ENCODE data around the gene NRAP. TPM values are rescaled to one million over a fixed set of nuclear protein-coding genes. Genes with fewer than 3 reads are reported as not detected.

NRAP gene
- total and polyA plus RNA-seq, 2 of the 4 experiments (the other 2 are of a cell fraction): not detected

GRCh38 chr10:113612154-113612553 lies 51.7 kb downstream of the NRAP start:
- intact Hi-C loops (cut with micrococcal nuclease): no loop called here
- H4K5ac ChIP-seq (ENCODE audit: low read depth, low read length): no peak overlapping the region
- no TSS peak for BruUV-seq (replicated peaks)
- H2BK5ac ChIP-seq (ENCODE audit: low read depth, low read length, poor library complexity, severe bottlenecking): no peak overlapping the region
- H3K23ac ChIP-seq (ENCODE audit: low read depth, low read length): no peak overlapping the region
- peaks cover 14% of the 10 kb centered on the region for H3K27me3 ChIP-seq (ENCODE audit: control insufficient read depth, insufficient read depth, low read length)
- DNase-seq: no peak
- no peaks in the 10 kb centered on the region for H3K9me3 ChIP-seq (ENCODE audit: control insufficient read depth, insufficient read depth, low read length)
- H2AK5ac ChIP-seq (ENCODE audit: low read depth, low read length): no peak overlapping the region
- H3K4me2 ChIP-seq (ENCODE audit: low read depth, low read length): no peak overlapping the region
- ChIA-PET POLR2A (ENCODE audit: unreplicated experiment) (no interaction called here), CTCF (no interaction called here)
- no peaks in the 10 kb centered on the region for H3K9me1 ChIP-seq (ENCODE audit: insufficient read depth, low read length)
- no peak overlapping the region for H3K14ac ChIP-seq (replicated peaks; ENCODE audit: low read depth, low read length)
- no peak overlapping the region for H3K9ac ChIP-seq (ENCODE audit: low read depth, low read length)
- in situ Hi-C loops (cut with MboI; ENCODE audit: low sequenced_read_pairs): no loop called here
- H2AK9ac ChIP-seq (replicated peaks; ENCODE audit: low read depth, low read length, poor library complexity): no peak overlapping the region
- no peak overlapping the region for H2AFZ ChIP-seq (replicated peaks; ENCODE audit: low read length, poor library complexity)
- dilution Hi-C loops (cut with HindIII; ENCODE audit: low sequenced_read_pairs, unreplicated experiment): no loop called here
- no peaks in the 10 kb centered on the region for H4K20me1 ChIP-seq (ENCODE audit: insufficient read depth, low read length)
- WGBS, 2 experiments (ENCODE audit: extremely low coverage in 2 of 2, insufficient read length in 1 of 2): no CpG with 5 or more reads among the region's 3 CpGs
- H3K4ac ChIP-seq (ENCODE audit: low read depth, low read length): no peak overlapping the region
- no peak overlapping the region for H4K91ac ChIP-seq (ENCODE audit: insufficient read depth, low read depth, low read length)
- no peak overlapping the region for H3K27ac ChIP-seq (ENCODE audit: insufficient read depth, low read length)
- no peak overlapping the region for H2BK120ac ChIP-seq (ENCODE audit: low read depth, low read length)
- H2BK15ac ChIP-seq (ENCODE audit: low read depth, low read length): no peak overlapping the region
- no peaks in the 10 kb centered on the region for H3K79me1 ChIP-seq (ENCODE audit: low read depth in 1 of 2, low read length in 2 of 2)
- H3K4me3 ChIP-seq (ENCODE audit: insufficient read depth, low read depth, low read length): no peak overlapping the region
- ATAC-seq (ENCODE audit: low read depth): no peak
- H3K56ac ChIP-seq (ENCODE audit: extremely low read depth, insufficient read depth, low read length): no peak overlapping the region
- no peak overlapping the region for H3K18ac ChIP-seq (ENCODE audit: low read depth, low read length)
- no peaks in the 10 kb centered on the region for H3K4me1 ChIP-seq (ENCODE audit: control insufficient read depth, insufficient read depth, low read length)
- H4K8ac ChIP-seq (ENCODE audit: low read depth in 2 of 2, low read length in 2 of 2): no peak overlapping the region
- no peaks in the 10 kb centered on the region for H3K36me3 ChIP-seq (ENCODE audit: control insufficient read depth, insufficient read depth, low read length)
- no peak for TF ChIP-seq CTCF (conservative IDR thresholded peaks at IDR 0.05; ENCODE audit: low read depth, low read length)
- TF ChIP-seq MAFK (IDR thresholded peaks at IDR 0.05; ENCODE audit: low read depth, low read length): no peak
- no peak for TF ChIP-seq MAZ (IDR thresholded peaks at IDR 0.05; ENCODE audit: borderline replicate concordance, low read depth, low read length)
- TF ChIP-seq SMC3 (IDR thresholded peaks at IDR 0.05; ENCODE audit: low read depth, low read length): no peak
- TF ChIP-seq BHLHE40 (IDR thresholded peaks at IDR 0.05; ENCODE audit: low read depth, low read length): no peak
- no peak overlapping the region for H2BK20ac ChIP-seq (ENCODE audit: low read depth, low read length)
